MCF 10A (cell line): ENCODE results near the gene OTOR. TPM values are rescaled to one million over a fixed set of nuclear protein-coding genes. Genes with fewer than 3 reads are reported as not detected.

Experiments used
- BruUV-seq: library from RNA; stranded (reverse); fragments of 400-500 nt; replicated peaks from 2 replicates; lab custom pipeline; 2021; lab: Mats Ljungman, UMichigan
- CTCF ChIA-PET: fragments of 300-600 bp; sonication (Branson Sonifier 250); formaldehyde crosslinking; extraction: SDS; loops from one replicate; lab custom pipeline; 2021; ENCODE audit warnings: antibody characterized with exemption, inconsistent platforms; lab: Yijun Ruan, JAX
- POLR2A ChIA-PET: fragments of 300-600, 350-650 bp; sonication (Branson Sonifier 250); formaldehyde crosslinking; extraction: SDS; loops from one replicate; lab custom pipeline; 2020; ENCODE audit warnings: antibody characterized with exemption, inconsistent platforms; lab: Yijun Ruan, JAX
- DNase-seq: peaks from one replicate; pipeline ENCODE4 v3.0.0-alpha.2; 2018; ENCODE audit not compliant: unreplicated experiment
- H3K27ac Mint-ChIP-seq: one replicate; pipeline ENCODE4 v1.8.0; 2022; ENCODE audit warnings: mild to moderate bottlenecking, low read depth, mixed read lengths; ENCODE audit not compliant: unreplicated experiment
- H3K27me3 Mint-ChIP-seq: one replicate; pipeline ENCODE4 v1.8.0; 2022; ENCODE audit warnings: mixed read lengths; ENCODE audit not compliant: insufficient read depth, unreplicated experiment
- H3K36me3 Mint-ChIP-seq: one replicate; pipeline ENCODE4 v1.8.0; 2022; ENCODE audit warnings: mild to moderate bottlenecking, moderate library complexity, mixed read lengths; ENCODE audit not compliant: insufficient read depth, unreplicated experiment
- H3K4me1 Mint-ChIP-seq: one replicate; pipeline ENCODE4 v1.8.0; 2022; ENCODE audit warnings: mixed read lengths; ENCODE audit not compliant: insufficient read depth, unreplicated experiment
- H3K4me3 Mint-ChIP-seq: one replicate; pipeline ENCODE4 v1.8.0; 2022; ENCODE audit warnings: mild to moderate bottlenecking, moderate library complexity, mixed read lengths; ENCODE audit not compliant: unreplicated experiment
- H3K9me3 Mint-ChIP-seq: one replicate; pipeline ENCODE4 v1.8.0; 2022; ENCODE audit warnings: mixed read lengths; ENCODE audit not compliant: unreplicated experiment
- CTCF ChIP-seq: fragments of 200-600 bp; IDR thresholded peaks from one replicate; pipeline ENCODE4 v1.8.0; 2022; ENCODE audit warnings: antibody characterized with exemption, mild to moderate bottlenecking; ENCODE audit not compliant: unreplicated experiment
- intact Hi-C: fragments of 100-400 bp; cut with micrococcal nuclease; formaldehyde crosslinking; loops from 2 replicates; pipeline ENCODE4 v1.14.1; 2022
- total RNA-seq: library from RNA; stranded (reverse); gene quantifications from 2 replicates; pipeline ENCODE4 v1.2.3, GENCODE V29; 2022

The OTOR gene
- total RNA-seq, 1 experiment from 2014 or later = not detected

GRCh38 chr20:16707674-16708073 lies 40.5 kb upstream of the OTOR start:
- CTCF ChIA-PET = interaction anchor here (0.8 kb wide), 1 partner anchor 94 kb away, joined by 3 read pairs; no protein-coding TSS in a partner anchor

GRCh38 chr20:16708602-16709001 lies 39.6 kb upstream of the OTOR start:
- POLR2A ChIA-PET = interaction anchor here (0.6 kb wide), 1 partner anchor 19 kb away, joined by 3 read pairs; no protein-coding TSS in a partner anchor
- Mint-ChIP-seq H3K4me1 (no peaks in the 10 kb centered on the region), H3K9me3 (no peaks in the 10 kb centered on the region)

More at GRCh38 chr20:16707674-16708073, 40.5 kb upstream of the OTOR start:
- no peaks in the 10 kb centered on the region for H3K36me3 Mint-ChIP-seq
- DNase-seq = no peak
- H3K4me3 Mint-ChIP-seq = no peak overlapping the region
- no peaks in the 10 kb centered on the region for H3K27me3 Mint-ChIP-seq
- H3K4me1 Mint-ChIP-seq = no peaks in the 10 kb centered on the region
- H3K27ac Mint-ChIP-seq = no peak overlapping the region
- no peak for TF ChIP-seq CTCF
- no TSS peak for BruUV-seq
- POLR2A ChIA-PET = interaction anchor here (0.6 kb wide), 1 partner anchor 289 kb away, joined by 3 read pairs; no protein-coding TSS in a partner anchor
- H3K9me3 Mint-ChIP-seq = no peaks in the 10 kb centered on the region
- intact Hi-C loops = no loop called here

GRCh38 chr20:16709017-16709416 lies 39.1 kb upstream of the OTOR start:
- no peak for TF ChIP-seq CTCF
- no TSS peak for BruUV-seq
- Mint-ChIP-seq H3K27ac (no peak overlapping the region), H3K9me3 (no peaks in the 10 kb centered on the region), H3K4me3 (no peak overlapping the region), H3K4me1 (no peaks in the 10 kb centered on the region), H3K27me3 (no peaks in the 10 kb centered on the region), H3K36me3 (no peaks in the 10 kb centered on the region)
- DNase-seq = no peak
- intact Hi-C loops = no loop called here
- ChIA-PET POLR2A (no interaction called here), CTCF (interaction anchor here (1.0 kb wide), 1 partner anchor 20 kb away, joined by 3 read pairs; no protein-coding TSS in a partner anchor)

More at GRCh38 chr20:16708602-16709001, 39.6 kb upstream of the OTOR start:
- CTCF ChIA-PET = interaction anchor here (0.6 to 1.0 kb wide), 2 partner anchors 11 to 20 kb away, joined by 3 read pairs; no protein-coding TSS in a partner anchor
- Mint-ChIP-seq H3K27me3 (no peaks in the 10 kb centered on the region), H3K36me3 (no peaks in the 10 kb centered on the region), H3K4me3 (no peak overlapping the region), H3K27ac (no peak overlapping the region)
- DNase-seq = peak; percentile 24
- TF ChIP-seq CTCF = no peak
- BruUV-seq = no TSS peak
- intact Hi-C loops = no loop called here

- H3K9me3 Mint-ChIP-seq = no peaks in the 10 kb centered on the region
- H3K36me3 Mint-ChIP-seq = no peaks in the 10 kb centered on the region
- no TSS peak for BruUV-seq
- no peak for DNase-seq
- TF ChIP-seq CTCF = no peak
- intact Hi-C loops = no loop called here
- no peaks in the 10 kb centered on the region for H3K27me3 Mint-ChIP-seq
- ChIA-PET POLR2A (no interaction called here), CTCF (interaction anchor here (0.5 to 1.7 kb wide), 6 partner anchors 12 to 1125 kb away, joined by 3 to 8 read pairs (median 3); no protein-coding TSS in a partner anchor)
- no peak overlapping the region for H3K27ac Mint-ChIP-seq
- no peak overlapping the region for H3K4me3 Mint-ChIP-seq
- no peaks in the 10 kb centered on the region for H3K4me1 Mint-ChIP-seq
Measured at GRCh38 chr20:16710781-16711180, 37.4 kb upstream of the OTOR start.
